Activated CD8-positive, alpha-beta memory T cell treated with anti-CD3 and anti-CD28 coated beads, Interleukin-2, amount 50 U/mL, for 1 hour (primary cell): Measurements from ENCODE around the gene TRAF3IP1.

ENCODE experiments used
- DNase-seq: peaks from one replicate; pipeline ENCODE4 v3.0.0-alpha.2; 2020; ENCODE audit errors: extremely low read depth

Gene TRAF3IP1

DNA sequence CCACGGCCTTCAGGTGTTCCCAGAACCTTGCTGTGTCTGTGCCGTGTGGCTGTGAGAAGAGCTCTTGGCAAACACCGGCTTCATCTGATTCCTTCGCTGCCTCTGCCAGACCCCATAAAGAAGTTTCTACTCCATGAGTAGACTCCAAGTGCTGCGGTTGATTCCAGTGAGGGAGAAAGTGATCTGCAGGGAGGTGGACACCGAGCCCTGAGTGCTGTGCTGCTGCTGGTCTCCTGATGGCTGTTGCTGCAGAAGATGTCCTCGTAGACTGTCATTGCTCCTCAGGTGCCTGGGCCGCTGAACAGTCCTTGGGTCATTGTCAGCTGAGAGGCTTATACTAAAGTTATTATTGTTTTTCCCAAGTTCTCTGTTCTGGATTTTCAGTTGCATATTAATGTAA is 126.1 kb downstream of the TRAF3IP1 start:
- DNase-seq = no peak

DNA sequence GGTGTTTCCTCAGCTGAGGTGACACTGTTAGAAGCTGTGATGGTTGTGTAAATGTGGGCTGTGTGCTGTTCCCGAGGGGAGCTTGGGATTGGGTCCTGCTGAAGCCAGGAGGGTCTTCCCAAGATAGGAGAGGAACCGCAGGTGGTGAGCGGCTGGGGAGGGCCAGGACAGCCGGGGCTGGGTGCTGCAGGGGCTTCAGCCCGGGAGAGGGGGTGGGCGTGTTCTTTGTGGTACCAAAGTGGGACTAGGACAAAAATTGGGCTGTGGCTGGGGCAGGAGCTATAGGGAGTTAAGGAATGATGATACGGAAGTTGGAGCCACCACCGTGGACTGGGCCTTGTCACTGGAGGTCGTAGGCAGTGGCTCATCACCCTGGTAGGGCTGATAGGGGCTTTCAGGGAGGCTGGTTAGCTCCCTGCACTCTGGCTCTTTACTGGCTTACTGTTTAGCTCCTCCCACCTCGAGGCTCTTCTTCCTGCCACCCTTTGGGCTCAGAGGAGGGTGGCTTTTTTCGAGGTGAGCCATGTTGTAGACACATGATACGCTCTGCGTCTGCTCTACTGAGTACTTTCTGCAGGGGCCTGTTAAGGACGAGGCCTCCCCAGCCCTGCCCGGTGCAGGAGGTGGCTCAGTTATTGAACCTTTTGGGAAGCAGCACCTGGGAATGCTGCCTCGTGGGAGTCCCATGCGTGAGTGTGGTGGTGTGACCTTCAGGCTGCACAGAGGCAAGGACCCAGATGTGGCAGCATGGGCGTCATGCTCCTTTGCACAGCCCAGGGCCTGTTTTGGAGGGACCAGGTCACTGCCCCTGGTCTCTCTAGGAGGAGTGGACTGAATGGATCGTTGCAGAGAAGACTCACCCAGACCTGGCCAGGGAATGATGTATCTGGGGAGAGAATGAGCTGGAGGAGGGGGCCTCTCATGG is 128.0 kb downstream of the TRAF3IP1 start:
- no peak for DNase-seq

DNA sequence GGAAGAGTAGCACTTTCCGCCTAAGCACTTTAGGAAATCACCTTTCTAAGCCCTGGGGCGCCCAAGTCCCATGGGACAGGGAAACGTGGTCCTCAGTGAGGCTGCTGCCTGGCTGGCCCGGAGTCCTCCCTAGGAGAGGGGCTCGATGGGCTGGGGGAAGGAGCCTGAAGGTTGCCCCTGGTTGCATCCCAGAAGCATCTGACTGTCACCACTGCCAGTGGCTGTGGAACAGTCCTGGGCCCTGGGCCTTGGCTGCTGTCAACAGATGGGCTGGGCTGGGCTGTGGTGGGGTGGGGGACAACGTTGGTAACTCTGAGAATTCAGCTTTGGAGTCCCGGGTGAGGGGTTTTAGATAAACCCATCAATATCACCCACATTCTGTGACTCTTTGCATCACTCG is 128.9 kb downstream of the TRAF3IP1 start:
- DNase-seq = no peak

DNA sequence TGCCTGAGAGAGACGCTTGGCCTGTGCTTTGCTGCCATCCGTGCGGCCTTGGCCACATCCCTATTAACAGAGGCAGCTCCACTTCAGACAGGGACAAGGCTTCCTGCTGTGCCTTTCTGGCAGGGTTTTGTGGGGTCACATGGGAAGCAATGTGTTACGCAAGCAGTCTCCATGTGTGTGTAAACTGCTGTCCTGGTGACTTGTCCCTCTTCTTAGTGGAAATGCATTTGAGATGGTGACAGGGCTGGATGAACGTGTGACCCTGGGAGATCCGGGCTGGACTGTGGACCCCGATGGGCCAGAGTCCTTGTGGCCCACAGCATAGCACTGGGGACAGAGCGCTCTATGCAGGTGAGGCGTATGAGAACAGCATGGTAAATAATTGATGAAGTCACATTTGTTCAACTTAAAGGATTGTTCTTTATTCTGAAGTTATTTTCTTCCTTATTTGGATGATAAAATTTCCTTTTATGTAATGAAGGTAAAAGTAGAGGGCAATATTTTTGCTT is 129.6 kb downstream of the TRAF3IP1 start:
- no peak for DNase-seq

DNA sequence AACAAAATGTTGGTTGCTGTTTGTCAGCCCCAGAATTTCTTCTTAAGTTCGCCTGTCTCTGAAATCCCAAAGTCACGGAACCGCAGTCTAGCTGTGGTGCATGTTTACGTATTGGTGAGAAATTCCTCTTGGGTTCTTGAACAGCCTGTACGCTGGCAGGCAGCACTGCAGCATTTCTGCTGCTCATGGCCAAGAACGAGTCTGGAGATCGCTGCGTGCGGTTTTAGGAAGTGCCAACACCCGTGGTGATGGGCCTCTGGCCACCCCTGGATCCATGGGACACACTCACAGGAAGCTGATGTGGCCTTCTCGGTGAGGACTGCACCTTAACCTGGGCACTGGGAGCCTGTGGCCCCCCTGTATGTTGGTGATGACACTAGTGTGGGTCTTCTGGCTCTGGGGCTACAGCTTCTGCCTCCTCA is 130.1 kb downstream of the TRAF3IP1 start:
- DNase-seq = no peak
